IMR-90 (cell line): ENCODE results near the gene PPA2. TPM values are rescaled to one million over a fixed set of nuclear protein-coding genes. Genes with fewer than 3 reads are reported as not detected.

ENCODE experiments used
- ATAC-seq: fragments of 200-7000 bp; cut with Tn5 transposase; 2 replicates; pipeline ENCODE4 v1.9.1; 2020; ENCODE audit warnings: low read depth, mild to moderate bottlenecking, moderate library complexity
- BruUV-seq: library from RNA; stranded (reverse); fragments of 400-500 nt; replicated peaks from 2 replicates; lab custom pipeline; 2021; lab: Mats Ljungman, UMichigan
- CTCF ChIA-PET: fragments of 300-600 bp; formaldehyde crosslinking; extraction: SDS; loops from one replicate; lab custom pipeline; 2021; ENCODE audit warnings: antibody characterized with exemption; lab: Yijun Ruan, JAX
- POLR2A ChIA-PET: fragments of 300-600 bp; sonication (Branson Sonifier 250); formaldehyde crosslinking; loops from one replicate; lab custom pipeline; 2022; ENCODE audit warnings: antibody characterized with exemption; ENCODE audit not compliant: unreplicated experiment; lab: Charles Lee
- DNase-seq: peaks from one replicate; pipeline ENCODE4 v3.0.0; 2013
- H2AFZ ChIP-seq: replicated peaks from 2 replicates; pipeline ENCODE3; 2013; ENCODE audit warnings: low read length, mild to moderate bottlenecking; ENCODE audit not compliant: poor library complexity
- H2AK5ac ChIP-seq: 2 replicates; pipeline ENCODE4 v1.6.1; 2013; ENCODE audit warnings: low read depth, low read length, inconsistent platforms
- H2AK9ac ChIP-seq: replicated peaks from 2 replicates; pipeline ENCODE3; 2013; ENCODE audit warnings: mild to moderate bottlenecking, low read depth, low read length, moderate library complexity; ENCODE audit not compliant: poor library complexity
- H2BK120ac ChIP-seq: 2 replicates; pipeline ENCODE4 v1.6.1; 2013; ENCODE audit warnings: low read depth, low read length, inconsistent platforms
- H2BK15ac ChIP-seq: 3 replicates; pipeline ENCODE4 v1.6.1; 2013; ENCODE audit warnings: low read depth, low read length, inconsistent platforms
- H2BK20ac ChIP-seq: 2 replicates; pipeline ENCODE4 v1.6.1; 2013; ENCODE audit warnings: low read depth, mild to moderate bottlenecking, inconsistent platforms, low read length, moderate library complexity
- H2BK5ac ChIP-seq: 2 replicates; pipeline ENCODE4 v1.6.1; 2013; ENCODE audit warnings: mild to moderate bottlenecking, low read depth, low read length, inconsistent platforms; ENCODE audit not compliant: poor library complexity, severe bottlenecking
- H3K14ac ChIP-seq: replicated peaks from 2 replicates; pipeline ENCODE4 v1.6.1; 2013; ENCODE audit warnings: low read depth, low read length, inconsistent platforms
- H3K18ac ChIP-seq: 2 replicates; pipeline ENCODE4 v1.6.1; 2013; ENCODE audit warnings: low read depth, low read length, control low read depth
- H3K23ac ChIP-seq: 2 replicates; pipeline ENCODE4 v1.6.1; 2013; ENCODE audit warnings: low read depth, low read length, inconsistent platforms
- H3K27ac ChIP-seq: 2 replicates; pipeline ENCODE4 v1.5.1; 2013; ENCODE audit warnings: mild to moderate bottlenecking, control low read depth, low read length; ENCODE audit not compliant: insufficient read depth
- H3K27me3 ChIP-seq: 2 replicates; pipeline ENCODE4 v1.6.1; 2013; ENCODE audit warnings: low read length; ENCODE audit not compliant: control insufficient read depth, insufficient read depth
- H3K36me3 ChIP-seq: 2 replicates; pipeline ENCODE4 v1.6.1; 2013; ENCODE audit warnings: low read length, mixed read lengths; ENCODE audit not compliant: control insufficient read depth, insufficient read depth
- H3K4ac ChIP-seq: 2 replicates; pipeline ENCODE4 v1.6.1; 2013; ENCODE audit warnings: low read depth, low read length, inconsistent platforms
- H3K4me1 ChIP-seq: 2 replicates; pipeline ENCODE4 v1.6.1; 2013; ENCODE audit warnings: low read length, mixed read lengths; ENCODE audit not compliant: control insufficient read depth, insufficient read depth
- H3K4me2 ChIP-seq: 2 replicates; pipeline ENCODE4 v1.6.1; 2013; ENCODE audit warnings: low read depth, mild to moderate bottlenecking, control low read depth, low read length, moderate library complexity
- H3K4me3 ChIP-seq: 2 replicates; pipeline ENCODE4 v1.5.1; 2013; ENCODE audit warnings: low read depth, mild to moderate bottlenecking, control low read depth, low read length, moderate library complexity; ENCODE audit not compliant: insufficient read depth
- H3K56ac ChIP-seq: 2 replicates; pipeline ENCODE4 v1.6.1; 2013; ENCODE audit warnings: low read length, inconsistent platforms; ENCODE audit not compliant: insufficient read depth; ENCODE audit errors: extremely low read depth
- H3K79me1 ChIP-seq, 2 experiments: 2 replicates each; pipeline ENCODE4 v1.6.1; 2013; ENCODE audit warnings: low read length in 2 of 2, inconsistent platforms in 1 of 2, low read depth in 1 of 2
- H3K9ac ChIP-seq: 2 replicates; pipeline ENCODE4 v1.6.1; 2013; ENCODE audit warnings: low read depth, low read length, control low read depth
- H3K9me1 ChIP-seq: 2 replicates; pipeline ENCODE4 v1.6.1; 2013; ENCODE audit warnings: low read length, inconsistent platforms; ENCODE audit not compliant: insufficient read depth
- H3K9me3 ChIP-seq: 2 replicates; pipeline ENCODE4 v1.6.1; 2013; ENCODE audit warnings: low read length; ENCODE audit not compliant: control insufficient read depth, insufficient read depth
- H4K20me1 ChIP-seq: 2 replicates; pipeline ENCODE4 v1.6.1; 2013; ENCODE audit warnings: low read length, inconsistent platforms; ENCODE audit not compliant: insufficient read depth
- H4K5ac ChIP-seq: 2 replicates; pipeline ENCODE4 v1.6.1; 2013; ENCODE audit warnings: mild to moderate bottlenecking, low read depth, low read length, control low read depth
- H4K8ac ChIP-seq, 2 experiments: 2 replicates each; pipeline ENCODE4 v1.6.1; 2013; ENCODE audit warnings: low read depth in 2 of 2, low read length in 2 of 2, control low read depth in 1 of 2, inconsistent platforms in 1 of 2
- H4K91ac ChIP-seq: 2 replicates; pipeline ENCODE4 v1.6.1; 2013; ENCODE audit warnings: low read depth, low read length, inconsistent platforms; ENCODE audit not compliant: insufficient read depth
- RFX5 ChIP-seq: IDR thresholded peaks from 2 replicates; pipeline ENCODE4 v1.8.0; 2012; ENCODE audit warnings: low read depth, mild to moderate bottlenecking, low read length, moderate library complexity
- WGBS, 2 experiments: methylation state at CpG; one replicate each; pipeline versions ENCODE4 v1.1.5 to v1.1.7; 2013; ENCODE audit warnings: missing lambda C conversion rate in 2 of 2; ENCODE audit not compliant: insufficient read length in 1 of 2; ENCODE audit errors: extremely low coverage in 2 of 2; 5-methylcytosine and 5-hydroxymethylcytosine counted together
- dilution Hi-C: fragments of 300-500 bp; cut with HindIII; formaldehyde crosslinking; loops from one replicate; pipeline ENCODE4 v1.14.3; 2018; ENCODE audit warnings: low sequenced_read_pairs; ENCODE audit not compliant: unreplicated experiment
- in situ Hi-C: fragments of 300-500 bp; cut with MboI; formaldehyde crosslinking; loops from 3 replicates; pipeline ENCODE4 v1.14.3; 2019; ENCODE audit warnings: low sequenced_read_pairs, inconsistent platforms, mixed read lengths
- intact Hi-C: fragments of 100-400 bp; cut with micrococcal nuclease; formaldehyde crosslinking; loops from 2 replicates; pipeline ENCODE4 v1.10.0; 2022
- polyA plus RNA-seq, 3 experiments: library from polyadenylated mRNA; depleted of rRNA; stranded (reverse); fragments of >200 nt; gene quantifications; 2 replicates each; pipeline ENCODE4 v1.2.3, GENCODE V29; 2012; ENCODE audit warnings: low replicate concordance in 1 of 3
- total RNA-seq: library from RNA; depleted of rRNA; stranded (reverse); fragments of >200 nt; gene quantifications from 2 replicates; pipeline ENCODE4 v1.2.3, GENCODE V29; 2012

PPA2 gene
- total and polyA plus RNA-seq, 2 of the 4 experiments (the other 2 are of a cell fraction), result 43.1 to 52.5 TPM

GRCh38 chr4:105345358-105345757, 128.5 kb downstream of the PPA2 start:
- ChIA-PET POLR2A (no interaction called here), CTCF (no interaction called here)
- no peak overlapping the region for H4K5ac ChIP-seq
- no peaks in the 10 kb centered on the region for H3K4me1 ChIP-seq
- H2BK20ac ChIP-seq, result no peak overlapping the region
- no peak overlapping the region for H3K4me2 ChIP-seq
- H2AK9ac ChIP-seq, result no peak overlapping the region
- in situ Hi-C loops, result no loop called here
- no peaks in the 10 kb centered on the region for H4K20me1 ChIP-seq
- no peak overlapping the region for H2AK5ac ChIP-seq
- no CpG with 5 or more reads among the region's 2 CpGs for WGBS, 2 experiments
- H3K9me1 ChIP-seq, result no peaks in the 10 kb centered on the region
- no peak overlapping the region for H3K4ac ChIP-seq
- DNase-seq, result no peak
- no peak overlapping the region for H4K8ac ChIP-seq
- no TSS peak for BruUV-seq
- no peak overlapping the region for H2AFZ ChIP-seq
- H3K56ac ChIP-seq, result no peak overlapping the region
- no peak overlapping the region for H3K27ac ChIP-seq
- no peaks in the 10 kb centered on the region for H3K36me3 ChIP-seq
- intact Hi-C loops, result no loop called here
- no peak overlapping the region for H3K4me3 ChIP-seq
- no peaks in the 10 kb centered on the region for H3K27me3 ChIP-seq
- H3K9me3 ChIP-seq, result no peaks in the 10 kb centered on the region
- no peak overlapping the region for H3K9ac ChIP-seq
- H2BK120ac ChIP-seq, result no peak overlapping the region
- no peak for TF ChIP-seq RFX5
- dilution Hi-C loops, result no loop called here
- H3K23ac ChIP-seq, result no peak overlapping the region
- H2BK15ac ChIP-seq, result no peak overlapping the region
- no peak overlapping the region for H4K91ac ChIP-seq
- H3K79me1 ChIP-seq, result no peaks in the 10 kb centered on the region
- no peak overlapping the region for H3K14ac ChIP-seq
- H2BK5ac ChIP-seq, result no peak overlapping the region
- H3K18ac ChIP-seq, result no peak overlapping the region
- no peak for ATAC-seq
